B cell (primary cell): ENCODE results near the gene DCTN4.

Experiments used
- CTCF ChIP-seq: fragments of 200-600 bp; IDR thresholded peaks from one replicate; pipeline ENCODE4 v1.8.0; 2022; ENCODE audit warnings: antibody characterized with exemption, mild to moderate bottlenecking
- EZH2 ChIP-seq: IDR thresholded peaks from 2 replicates; pipeline ENCODE4 v1.6.1; 2012; ENCODE audit warnings: borderline replicate concordance, low read depth, mild to moderate bottlenecking, moderate library complexity, low read length; ENCODE audit not compliant: insufficient read depth, poor library complexity, severe bottlenecking

DNA sequence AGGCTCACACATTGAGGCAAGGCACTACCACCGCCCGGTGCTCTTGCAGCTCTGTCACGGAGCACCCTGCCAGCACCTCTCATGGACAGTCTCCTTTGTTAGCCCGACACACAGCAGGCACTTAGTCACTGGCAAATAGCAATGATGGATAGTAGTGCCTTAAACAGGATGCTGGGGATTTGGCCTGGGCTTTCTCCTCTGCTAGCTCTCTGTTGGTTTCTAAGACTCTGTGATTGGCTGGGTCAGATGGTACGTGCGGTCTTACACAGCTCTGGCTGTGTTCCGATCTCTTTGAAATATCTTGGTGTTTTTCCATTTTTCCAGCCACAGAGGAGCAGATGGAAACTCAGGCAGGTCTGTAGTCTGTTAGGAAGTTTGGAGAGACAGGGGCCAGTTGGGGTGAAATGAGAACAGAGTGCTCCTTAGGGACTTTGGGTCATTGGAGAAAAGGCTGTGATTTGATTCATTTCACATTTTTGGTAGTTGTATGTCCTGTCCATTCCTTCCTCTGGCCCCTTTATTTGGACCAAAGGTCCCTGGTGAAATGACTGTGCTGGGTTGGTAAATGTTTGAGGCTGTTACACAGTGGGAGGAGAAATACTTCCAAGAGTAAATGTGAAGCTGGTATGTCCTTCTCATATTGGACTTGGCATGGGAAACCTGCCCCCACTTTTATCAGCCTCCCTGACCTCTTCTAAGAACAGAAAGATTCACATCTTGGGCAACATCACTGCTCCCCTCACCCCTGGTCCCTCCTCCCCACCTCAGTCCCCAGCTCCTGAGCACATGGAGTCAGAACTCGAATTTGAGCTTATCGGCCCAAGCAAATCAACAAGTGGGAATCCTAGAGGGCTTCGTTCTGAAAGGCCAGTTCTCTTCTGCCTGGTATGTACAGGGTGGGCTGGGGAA is 23.1 kb upstream of the DCTN4 start:
- no peak for TF ChIP-seq CTCF
- no peak for TF ChIP-seq EZH2
